ENCODE measurements around the gene IGF2BP1.

The IGF2BP1 gene

DNA sequence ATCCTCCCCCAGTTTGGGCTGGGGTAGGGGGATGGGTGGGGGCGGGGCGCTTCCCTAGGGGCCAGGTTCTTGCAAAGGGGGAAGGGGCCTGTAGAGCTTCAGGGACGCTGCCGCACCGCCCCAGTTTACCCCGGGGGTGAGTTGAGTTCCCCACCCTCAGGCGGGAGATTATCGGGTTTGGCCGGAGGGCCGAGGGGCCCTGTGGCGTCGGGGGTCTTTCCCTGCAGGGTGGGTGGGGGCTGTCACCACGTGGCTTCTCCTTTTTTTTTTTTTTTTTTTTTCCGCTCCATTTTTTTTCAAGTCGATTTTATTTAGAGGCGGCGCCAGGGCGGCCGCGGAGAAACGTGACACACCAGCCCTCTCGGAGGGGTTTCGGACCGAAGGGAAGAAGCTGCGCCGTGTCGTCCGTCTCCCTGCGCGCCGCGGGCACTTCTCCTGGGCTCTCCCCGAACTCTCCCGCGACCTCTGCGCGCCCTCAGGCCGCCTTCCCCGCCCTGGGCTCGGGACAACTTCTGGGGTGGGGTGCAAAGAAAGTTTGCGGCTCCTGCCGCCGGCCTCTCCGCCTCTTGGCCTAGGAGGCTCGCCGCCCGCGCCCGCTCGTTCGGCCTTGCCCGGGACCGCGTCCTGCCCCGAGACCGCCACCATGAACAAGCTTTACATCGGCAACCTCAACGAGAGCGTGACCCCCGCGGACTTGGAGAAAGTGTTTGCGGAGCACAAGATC, at the start of gene IGF2BP1:
Gene IGF2BP1, plus strand, starts transcription at position 283 of the 724 bp plus-strand sequence. Its CDS starts 361 bp downstream, at position 644.
- peak; percentile 15 for DNase-seq

GRCh38 chr17:48951572-48951971, 45.6 kb upstream of the IGF2BP1 start:
- DNase-seq = no peak

DNA sequence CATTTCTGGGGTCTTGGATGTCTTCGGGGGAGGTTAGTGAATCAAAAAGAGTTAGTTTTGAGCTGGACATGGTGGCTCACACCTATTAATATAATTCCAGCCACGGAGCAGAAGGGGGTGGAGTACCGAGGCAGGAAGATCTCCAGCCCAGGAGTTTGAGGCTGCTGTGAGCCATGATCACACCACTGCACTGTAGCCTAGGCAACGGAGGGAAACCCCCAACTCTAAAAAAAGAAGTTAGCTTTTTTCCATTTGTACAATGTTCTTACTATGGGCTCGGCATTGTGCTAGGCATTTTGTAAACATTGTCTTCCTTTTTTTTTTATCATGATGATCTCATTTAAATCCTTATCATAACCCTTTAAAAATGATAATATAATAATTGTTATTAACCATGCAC, 44.3 kb upstream of the IGF2BP1 start:
- DNase-seq = no peak

- DNase-seq = no peak
Observed at GRCh38 chr17:48954300-48954755, 42.9 kb upstream of the IGF2BP1 start.

- no peak for DNase-seq
Observed at GRCh38 chr17:48960834-48961515, 36.2 kb upstream of the IGF2BP1 start.

DNA sequence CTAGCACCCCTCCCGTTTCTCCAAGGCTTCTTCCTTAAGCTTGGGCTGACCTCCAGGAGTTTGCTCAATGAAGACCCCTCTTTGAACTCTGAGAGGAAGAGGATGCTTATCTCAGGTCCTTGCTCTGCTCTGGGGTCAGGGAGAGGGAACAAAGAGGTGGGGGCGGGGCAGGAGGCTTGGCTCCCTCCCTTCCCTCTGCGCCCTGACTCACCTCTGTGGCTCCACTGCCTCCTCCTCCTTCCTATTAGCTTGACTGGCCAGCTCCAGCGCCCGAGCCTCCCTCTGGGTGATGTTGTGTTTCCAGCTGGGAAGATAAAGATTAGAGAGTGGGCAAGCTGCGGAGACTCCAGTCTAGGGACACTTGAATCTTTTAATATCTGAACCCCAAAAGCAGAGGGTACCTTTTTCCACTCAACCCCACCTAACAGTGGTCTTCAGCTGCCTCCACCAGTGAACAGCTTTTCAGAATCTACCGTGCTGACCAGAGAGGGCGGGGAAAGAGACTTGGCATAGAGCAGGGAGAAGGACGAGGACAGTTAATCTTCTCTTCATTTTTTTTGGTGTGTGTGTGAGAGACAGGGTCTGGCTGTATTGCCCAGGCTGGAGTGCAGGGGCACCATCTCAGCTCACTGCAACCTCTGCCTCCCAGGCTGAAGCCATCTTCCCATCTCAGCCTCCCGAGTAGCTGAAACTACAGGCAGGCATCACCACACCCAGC, 35.5 kb upstream of the IGF2BP1 start:
- no peak for DNase-seq

GRCh38 chr17:48970224-48970623, 27.0 kb upstream of the IGF2BP1 start:
- no peak for DNase-seq

- no peak for DNase-seq
Observed at GRCh38 chr17:48970865-48971687, 26.1 kb upstream of the IGF2BP1 start.

DNA sequence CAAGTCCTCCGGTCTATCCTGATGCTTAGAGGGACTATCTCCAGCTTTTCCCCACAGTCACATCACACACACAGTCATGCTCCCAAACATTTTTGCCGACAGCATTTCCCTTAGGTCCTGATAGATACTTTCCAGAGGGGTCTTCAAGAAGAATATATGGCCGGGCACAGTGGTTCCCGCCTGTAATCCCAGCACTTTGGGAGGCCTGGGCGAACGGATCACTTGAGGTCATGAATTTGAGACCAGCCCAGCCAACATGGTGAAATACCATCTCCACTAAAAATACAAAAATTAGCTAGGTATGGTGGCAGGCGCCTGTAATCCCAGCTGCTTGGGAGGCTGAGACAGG, 24.5 kb upstream of the IGF2BP1 start:
- no peak for DNase-seq

DNA sequence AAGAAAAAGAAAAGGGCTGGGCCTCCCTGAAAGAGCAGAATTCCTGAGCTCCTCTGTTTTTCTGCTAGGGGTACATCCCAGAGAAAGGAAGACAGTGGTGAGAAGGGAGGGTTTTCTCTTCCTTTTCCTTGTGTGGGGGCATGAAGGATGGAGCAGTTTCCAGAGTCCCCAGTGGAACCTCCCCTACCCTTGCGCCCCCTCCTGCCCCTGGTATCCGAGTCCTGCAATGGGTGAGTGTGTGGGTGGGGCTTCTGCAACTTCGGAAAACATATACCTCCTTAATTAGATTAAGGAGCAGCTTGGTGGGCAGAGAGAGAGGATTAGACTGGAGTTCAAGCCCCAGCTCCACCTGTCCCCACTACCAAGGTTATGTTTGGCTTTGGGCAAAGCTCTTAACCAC, 23.4 kb upstream of the IGF2BP1 start:
- DNase-seq = no peak

DNA sequence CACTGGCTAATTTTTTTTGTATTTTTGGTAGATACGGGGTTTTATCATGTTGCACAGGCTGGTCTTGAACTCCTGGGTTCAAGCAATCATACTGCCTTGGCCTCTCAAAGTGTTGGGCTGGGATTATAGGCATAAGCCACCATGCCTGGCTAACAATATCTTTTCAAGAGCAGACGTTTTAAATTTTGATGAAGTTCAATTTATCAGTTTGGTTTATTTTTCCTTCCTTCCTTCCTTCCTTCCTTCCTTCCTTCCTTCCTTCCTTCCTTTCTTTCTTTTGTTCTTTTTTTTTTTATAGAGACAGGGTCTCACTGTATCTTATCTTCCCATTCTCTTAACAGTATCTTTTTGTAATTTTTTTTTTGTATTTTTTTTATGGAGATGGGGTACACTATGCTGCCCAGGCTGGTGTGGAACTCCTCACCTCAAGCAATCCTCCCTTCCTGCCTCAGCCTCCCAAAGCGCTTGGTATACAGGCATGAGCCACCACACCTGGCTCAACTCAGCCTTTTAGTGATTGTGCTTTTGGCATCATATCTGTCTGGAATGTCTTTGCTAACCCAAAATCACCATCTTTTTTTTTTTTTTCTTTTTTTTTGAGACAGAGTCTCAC, 15.2 kb upstream of the IGF2BP1 start:
- DNase-seq = no peak

GRCh38 chr17:48985436-48986245, 11.5 kb upstream of the IGF2BP1 start:
- DNase-seq = no peak

- no peak for DNase-seq
Observed at GRCh38 chr17:48989100-48989499, 8.1 kb upstream of the IGF2BP1 start.

- DNase-seq = no peak
Observed at GRCh38 chr17:48990882-48991357, 6.3 kb upstream of the IGF2BP1 start.

- DNase-seq = no peak
Observed at GRCh38 chr17:48992444-48992843, 4.7 kb upstream of the IGF2BP1 start.

GRCh38 chr17:48993305-48993704, 3.9 kb upstream of the IGF2BP1 start:
- DNase-seq = no peak

- DNase-seq = no peak
Observed at GRCh38 chr17:48993951-48994350, 3.2 kb upstream of the IGF2BP1 start.

GRCh38 chr17:48994549-48995303, 2.5 kb upstream of the IGF2BP1 start:
- DNase-seq = no peak

DNA sequence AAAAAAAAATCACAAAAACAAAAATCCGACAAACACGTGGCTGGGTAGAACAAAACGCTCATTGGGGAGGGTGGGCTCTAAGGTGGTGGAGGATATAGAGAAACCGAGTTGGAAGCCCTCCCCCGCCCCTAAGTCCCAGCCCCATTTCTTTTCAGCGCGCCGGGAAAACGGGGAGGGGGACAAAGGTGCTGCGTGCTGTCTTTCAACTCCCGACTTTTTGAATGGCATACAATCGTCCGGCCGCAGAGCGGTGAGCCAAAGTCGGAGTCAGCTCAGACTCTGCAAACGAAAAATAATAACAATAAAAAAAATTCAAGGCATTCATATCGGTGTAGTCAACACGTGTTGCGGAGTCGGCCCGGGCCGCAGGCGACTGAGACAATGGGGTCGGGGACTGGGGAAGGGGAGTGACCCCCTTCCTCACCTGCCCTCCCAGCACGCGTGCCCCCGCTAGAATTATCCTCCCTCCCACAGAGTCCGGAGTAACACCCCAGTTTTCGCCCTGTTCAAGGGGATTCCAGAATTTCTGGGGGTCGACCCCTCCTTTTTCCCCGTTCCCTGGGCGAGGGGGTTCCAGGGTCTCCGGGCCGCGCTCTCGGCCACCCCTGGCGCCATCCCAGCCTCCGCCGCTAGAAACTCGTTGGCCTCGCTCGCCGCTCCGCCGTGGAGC, 1.7 kb upstream of the IGF2BP1 start:
- DNase-seq = no peak
